Activated CD4-positive, alpha-beta memory T cell treated with anti-CD3 and anti-CD28 coated beads for 36 hours (primary cell): ENCODE data around the gene NFKB1. TPM values are rescaled to one million over a fixed set of nuclear protein-coding genes. Genes with fewer than 3 reads are reported as not detected.
A peak's percentile ranks its signal among the peaks of the same experiment; 100 is the strongest.

Source experiments
- CTCF ChIA-PET: fragments of 350-600 bp; sonication (Branson Sonifier 250); formaldehyde crosslinking; loops from one replicate; lab custom pipeline; 2021; ENCODE audit warnings: antibody characterized with exemption, inconsistent platforms; lab: Charles Lee
- POLR2A ChIA-PET: fragments of 350-600 bp; sonication (Branson Sonifier 250); formaldehyde crosslinking; loops from one replicate; lab custom pipeline; 2021; ENCODE audit warnings: antibody characterized with exemption; lab: Charles Lee
- DNase-seq: peaks from one replicate; pipeline ENCODE4 v3.0.0-alpha.2; 2020
- H3K27ac Mint-ChIP-seq: one replicate; pipeline ENCODE4 v1.8.0; 2021; ENCODE audit warnings: mixed read lengths
- H3K27me3 Mint-ChIP-seq: one replicate; pipeline ENCODE4 v1.8.0; 2021; ENCODE audit warnings: mixed read lengths
- H3K36me3 Mint-ChIP-seq: one replicate; pipeline ENCODE4 v1.8.0; 2021; ENCODE audit warnings: mixed read lengths
- H3K4me1 Mint-ChIP-seq: one replicate; pipeline ENCODE4 v1.8.0; 2021; ENCODE audit warnings: low read depth, mixed read lengths
- H3K4me3 Mint-ChIP-seq: one replicate; pipeline ENCODE4 v1.8.0; 2021; ENCODE audit warnings: mild to moderate bottlenecking, mixed read lengths
- H3K9me3 Mint-ChIP-seq: one replicate; pipeline ENCODE4 v1.8.0; 2021; ENCODE audit warnings: mixed read lengths
- intact Hi-C: fragments of 100-400 bp; cut with micrococcal nuclease; formaldehyde crosslinking; loops from one replicate; pipeline ENCODE4 v1.15.1; 2023
- total RNA-seq, 2 experiments: library from RNA; stranded (reverse); gene quantifications; one replicate each; pipeline ENCODE4 v1.2.3, GENCODE V29; 2021

NFKB1 gene
- total RNA-seq, 2 experiments from 2014 or later: 122 to 133 TPM

- Mint-ChIP-seq H3K36me3 (peaks cover 80% of the 10 kb centered on the region), H3K4me1 (peaks cover 68% of the 10 kb centered on the region), H3K4me3 (no peak overlapping the region), H3K9me3 (no peaks in the 10 kb centered on the region), H3K27me3 (no peaks in the 10 kb centered on the region), H3K27ac (no peak overlapping the region)
- ChIA-PET CTCF (interaction anchor here (1.3 kb wide), 1 partner anchor 20 kb away, joined by 3 read pairs; no protein-coding TSS in a partner anchor), POLR2A (no interaction called here)
- DNase-seq: no peak
- intact Hi-C loops: no loop called here
These were observed 99.5 kb downstream of the NFKB1 start for GRCh38 chr4:102600689-102601088.

GRCh38 chr4:102601586-102602227 is 100.5 kb downstream of the NFKB1 start:
- H3K9me3 Mint-ChIP-seq: no peaks in the 10 kb centered on the region
- CTCF ChIA-PET: interaction anchor here (1.3 kb wide), 1 partner anchor 19 kb away, joined by 3 read pairs; no protein-coding TSS in a partner anchor
- no peak overlapping the region for H3K4me3 Mint-ChIP-seq
- H3K4me1 Mint-ChIP-seq: peaks cover 64% of the 10 kb centered on the region
- DNase-seq: no peak
- H3K27ac Mint-ChIP-seq: no peak overlapping the region
- no peaks in the 10 kb centered on the region for H3K27me3 Mint-ChIP-seq
- POLR2A ChIA-PET: no interaction called here
- peaks cover 77% of the 10 kb centered on the region for H3K36me3 Mint-ChIP-seq
- intact Hi-C loops: no loop called here

- intact Hi-C loops: no loop called here
- H3K27ac Mint-ChIP-seq: no peak overlapping the region
- no peaks in the 10 kb centered on the region for H3K27me3 Mint-ChIP-seq
- DNase-seq: no peak
- CTCF ChIA-PET: no interaction called here
- no peaks in the 10 kb centered on the region for H3K9me3 Mint-ChIP-seq
- H3K36me3 Mint-ChIP-seq: peaks cover 74% of the 10 kb centered on the region
- peaks cover 60% of the 10 kb centered on the region for H3K4me1 Mint-ChIP-seq
- POLR2A ChIA-PET: no interaction called here
- no peak overlapping the region for H3K4me3 Mint-ChIP-seq
These were observed 103.2 kb downstream of the NFKB1 start for GRCh38 chr4:102604222-102604940.

- CTCF ChIA-PET: no interaction called here
- POLR2A ChIA-PET: interaction anchor here (1.2 kb wide), 1 partner anchor 105 kb away, joined by 3 read pairs; the partner anchor contains the start of gene NFKB1
- peaks cover 76% of the 10 kb centered on the region for H3K36me3 Mint-ChIP-seq
- H3K27ac Mint-ChIP-seq: no peak overlapping the region
- no peaks in the 10 kb centered on the region for H3K27me3 Mint-ChIP-seq
- peaks cover 61% of the 10 kb centered on the region for H3K4me1 Mint-ChIP-seq
- no peak overlapping the region for H3K4me3 Mint-ChIP-seq
- no peaks in the 10 kb centered on the region for H3K9me3 Mint-ChIP-seq
- intact Hi-C loops: no loop called here
- DNase-seq: no peak
These were observed 105.1 kb downstream of the NFKB1 start for GRCh38 chr4:102606261-102606660.

- no peak for DNase-seq
- CTCF ChIA-PET: interaction anchor here (0.7 kb wide), 1 partner anchor 217 kb away, joined by 3 read pairs; no protein-coding TSS in a partner anchor
- Mint-ChIP-seq H3K4me3 (no peak overlapping the region), H3K27ac (peak overlapping the region; percentile 64), H3K4me1 (peaks cover 68% of the 10 kb centered on the region), H3K9me3 (no peaks in the 10 kb centered on the region), H3K36me3 (peaks cover 76% of the 10 kb centered on the region), H3K27me3 (no peaks in the 10 kb centered on the region)
- POLR2A ChIA-PET: no interaction called here
- intact Hi-C loops: no loop called here
These were observed 105.8 kb downstream of the NFKB1 start for GRCh38 chr4:102606846-102607450.

GRCh38 chr4:102608190-102608589 is 107.0 kb downstream of the NFKB1 start:
- intact Hi-C loops: loop anchor here (1.0 kb wide), 1 partner anchor 9 kb away; no protein-coding TSS in a partner anchor
- H3K27ac Mint-ChIP-seq: peak overlapping the region; percentile 79
- H3K4me3 Mint-ChIP-seq: no peak overlapping the region
- no peaks in the 10 kb centered on the region for H3K9me3 Mint-ChIP-seq
- H3K36me3 Mint-ChIP-seq: peaks cover 82% of the 10 kb centered on the region
- peaks cover 80% of the 10 kb centered on the region for H3K4me1 Mint-ChIP-seq
- POLR2A ChIA-PET: no interaction called here
- no peaks in the 10 kb centered on the region for H3K27me3 Mint-ChIP-seq
- CTCF ChIA-PET: no interaction called here
- no peak for DNase-seq

- peak overlapping the region; percentile 31 for H3K27ac Mint-ChIP-seq
- CTCF ChIA-PET: interaction anchor here (0.9 to 1.7 kb wide), 2 partner anchors 14 to 399 kb away, joined by 3 to 4 read pairs; no protein-coding TSS in a partner anchor
- no peaks in the 10 kb centered on the region for H3K27me3 Mint-ChIP-seq
- H3K36me3 Mint-ChIP-seq: peaks cover 83% of the 10 kb centered on the region
- no peaks in the 10 kb centered on the region for H3K9me3 Mint-ChIP-seq
- intact Hi-C loops: loop anchor here (5.0 kb wide), 1 partner anchor 217 kb away; the partner anchor contains the start of gene UBE2D3
- no peak overlapping the region for H3K4me3 Mint-ChIP-seq
- peaks cover 86% of the 10 kb centered on the region for H3K4me1 Mint-ChIP-seq
- no peak for DNase-seq
- POLR2A ChIA-PET: interaction anchor here (1.1 kb wide), 1 partner anchor 24 kb away, joined by 3 read pairs; no protein-coding TSS in a partner anchor
These were observed 108.8 kb downstream of the NFKB1 start for GRCh38 chr4:102610007-102610406.

GRCh38 chr4:102610476-102610875 is 109.3 kb downstream of the NFKB1 start:
- peaks cover 85% of the 10 kb centered on the region for H3K4me1 Mint-ChIP-seq
- H3K9me3 Mint-ChIP-seq: no peaks in the 10 kb centered on the region
- H3K27me3 Mint-ChIP-seq: no peaks in the 10 kb centered on the region
- DNase-seq: no peak
- intact Hi-C loops: loop anchor here (5.0 kb wide), 1 partner anchor 217 kb away; the partner anchor contains the start of gene UBE2D3
- ChIA-PET CTCF (interaction anchor here (0.6 to 1.7 kb wide), 4 partner anchors 15 to 382 kb away, joined by 3 to 4 read pairs (median 4); no protein-coding TSS in a partner anchor), POLR2A (interaction anchor here (1.1 kb wide), 1 partner anchor 25 kb away, joined by 3 read pairs; no protein-coding TSS in a partner anchor)
- H3K27ac Mint-ChIP-seq: peak overlapping the region; percentile 68
- H3K36me3 Mint-ChIP-seq: peaks cover 82% of the 10 kb centered on the region
- H3K4me3 Mint-ChIP-seq: no peak overlapping the region

- Mint-ChIP-seq H3K4me3 (peak overlapping the region; percentile 43), H3K27me3 (no peaks in the 10 kb centered on the region), H3K27ac (peak overlapping the region; percentile 93), H3K36me3 (peaks cover 84% of the 10 kb centered on the region), H3K4me1 (peaks cover 87% of the 10 kb centered on the region), H3K9me3 (no peaks in the 10 kb centered on the region)
- DNase-seq: no peak
- ChIA-PET POLR2A (interaction anchor here (0.7 to 1.7 kb wide), 6 partner anchors 11 to 215 kb away, joined by 3 to 7 read pairs (median 4); partner anchors contain the start of genes NFKB1 and UBE2D3), CTCF (interaction anchor here (0.7 to 1.6 kb wide), 4 partner anchors 8 to 112 kb away, joined by 3 to 7 read pairs (median 3); no protein-coding TSS in a partner anchor)
- intact Hi-C loops: loop anchor here (2.0 to 5.0 kb wide), 4 partner anchors 13 to 215 kb away; partner anchors contain the start of gene UBE2D3
These were observed 111.1 kb downstream of the NFKB1 start for GRCh38 chr4:102612210-102612609.

GRCh38 chr4:102612824-102613366 is 111.7 kb downstream of the NFKB1 start:
- ChIA-PET CTCF (interaction anchor here (0.7 to 1.4 kb wide), 5 partner anchors 13 to 182 kb away, joined by 3 to 6 read pairs (median 3); no protein-coding TSS in a partner anchor), POLR2A (interaction anchor here (0.7 to 1.7 kb wide), 5 partner anchors 11 to 199 kb away, joined by 3 to 7 read pairs (median 3); partner anchors contain the start of gene NFKB1)
- no peaks in the 10 kb centered on the region for H3K9me3 Mint-ChIP-seq
- peaks cover 83% of the 10 kb centered on the region for H3K4me1 Mint-ChIP-seq
- peak; percentile 66 for DNase-seq
- H3K36me3 Mint-ChIP-seq: peaks cover 80% of the 10 kb centered on the region
- intact Hi-C loops: loop anchor here (1.0 to 5.0 kb wide), 6 partner anchors 12 to 214 kb away; partner anchors contain the start of gene UBE2D3
- no peaks in the 10 kb centered on the region for H3K27me3 Mint-ChIP-seq
- peak overlapping the region; percentile 93 for H3K27ac Mint-ChIP-seq
- H3K4me3 Mint-ChIP-seq: peak overlapping the region; percentile 67

- POLR2A ChIA-PET: no interaction called here
- Mint-ChIP-seq H3K4me3 (peak overlapping the region; percentile 67), H3K27me3 (no peaks in the 10 kb centered on the region), H3K36me3 (peaks cover 75% of the 10 kb centered on the region), H3K9me3 (no peaks in the 10 kb centered on the region), H3K27ac (peak overlapping the region; percentile 93), H3K4me1 (peaks cover 85% of the 10 kb centered on the region)
- peak; percentile 63 for DNase-seq
- CTCF ChIA-PET: interaction anchor here (1.5 to 2.1 kb wide), 2 partner anchors 10 to 15 kb away, joined by 3 to 5 read pairs; no protein-coding TSS in a partner anchor
- intact Hi-C loops: loop anchor here (5.0 kb wide), 1 partner anchor 212 kb away; the partner anchor contains the start of gene UBE2D3
These were observed 113.6 kb downstream of the NFKB1 start for GRCh38 chr4:102614801-102615200.
